PC-3 (cell line): ENCODE results near the gene TEC. TPM values are rescaled to one million over a fixed set of nuclear protein-coding genes. Genes with fewer than 3 reads are reported as not detected.
A peak's percentile ranks its signal among the peaks of the same experiment; 100 is the strongest.

Source experiments
- ATAC-seq: fragments of 200-7000 bp; cut with Tn5 transposase; 2 replicates; pipeline ENCODE4 v1.9.1; 2020; ENCODE audit warnings: mild to moderate bottlenecking, moderate library complexity
- BruUV-seq: library from RNA; stranded (reverse); fragments of 400-500 nt; replicated peaks from 2 replicates; lab custom pipeline; 2021; lab: Mats Ljungman, UMichigan
- CTCF ChIA-PET: fragments of 300-600 bp; sonication (Branson Sonifier 250); formaldehyde crosslinking; loops from one replicate; lab custom pipeline; 2022; ENCODE audit warnings: antibody characterized with exemption; lab: Charles Lee
- POLR2A ChIA-PET: fragments of 300-600 bp; sonication (Branson Sonifier 250); formaldehyde crosslinking; loops from one replicate; lab custom pipeline; 2022; ENCODE audit warnings: antibody characterized with exemption; ENCODE audit not compliant: unreplicated experiment; lab: Charles Lee
- DNase-seq: peaks from one replicate; pipeline ENCODE4 v3.0.0-alpha.2; 2015
- H2AFZ ChIP-seq: fragments of 300-600 bp; sonication (generic); 2 replicates; pipeline ENCODE4 v1.6.0; 2016; ENCODE audit warnings: antibody characterized with exemption, low read length
- H3F3A ChIP-seq: fragments of 300-600 bp; sonication (generic); one replicate; pipeline ENCODE4 v1.6.0; 2017; ENCODE audit warnings: antibody characterized with exemption, low read length, control low read depth, mild to moderate bottlenecking; ENCODE audit not compliant: unreplicated experiment
- H3K27ac ChIP-seq: fragments of 300-600 bp; sonication (generic); 2 replicates; pipeline ENCODE4 v1.5.1; 2016; ENCODE audit warnings: mild to moderate bottlenecking, low read length
- H3K27me3 ChIP-seq: fragments of 300-600 bp; sonication (generic); 2 replicates; pipeline ENCODE4 v1.6.1; 2016; ENCODE audit warnings: low read length, mixed read lengths
- H3K36me3 ChIP-seq: fragments of 300-600 bp; sonication (generic); 2 replicates; pipeline ENCODE4 v1.6.1; 2016; ENCODE audit warnings: low read depth, mixed run types, low read length, mixed read lengths
- H3K4me1 ChIP-seq: fragments of 300-600 bp; sonication (generic); 2 replicates; pipeline ENCODE4 v1.5.1; 2016; ENCODE audit warnings: low read length; ENCODE audit not compliant: insufficient read depth
- H3K4me2 ChIP-seq: fragments of 300-600 bp; sonication (generic); 2 replicates; pipeline ENCODE4 v1.6.0; 2016; ENCODE audit warnings: low read length
- H3K4me3 ChIP-seq: fragments of 300-600 bp; sonication (generic); 2 replicates; pipeline ENCODE4 v1.5.1; 2016; ENCODE audit warnings: mild to moderate bottlenecking, low read length, mixed read lengths
- H3K79me2 ChIP-seq: fragments of 300-600 bp; sonication (generic); 2 replicates; pipeline ENCODE4 v1.6.1; 2017; ENCODE audit warnings: low read length, mixed read lengths
- H3K9ac ChIP-seq: fragments of 300-600 bp; sonication (generic); 2 replicates; pipeline ENCODE4 v1.6.0; 2016; ENCODE audit warnings: mild to moderate bottlenecking, low read length
- H3K9me2 ChIP-seq: fragments of 300-600 bp; sonication (generic); replicated peaks from 2 replicates; pipeline ENCODE4 v1.6.1; 2016; ENCODE audit warnings: mixed run types, low read length, mixed read lengths
- H3K9me3 ChIP-seq: fragments of 300-600 bp; sonication (generic); 2 replicates; pipeline ENCODE4 v1.6.1; 2016; ENCODE audit warnings: low read length, mixed read lengths
- H4K20me1 ChIP-seq: fragments of 300-600 bp; sonication (generic); 2 replicates; pipeline ENCODE4 v1.6.1; 2016; ENCODE audit warnings: low read length, mixed read lengths
- EZH2 ChIP-seq: fragments of 300-600 bp; sonication (generic); IDR thresholded peaks from one replicate; pipeline ENCODE4 v1.6.1; 2017; ENCODE audit warnings: antibody characterized with exemption, mild to moderate bottlenecking, low read length; ENCODE audit not compliant: unreplicated experiment
- EZH2phosphoT487 ChIP-seq: fragments of 300-600 bp; sonication (generic); IDR thresholded peaks from 2 replicates; pipeline ENCODE4 v1.6.1; 2018; ENCODE audit warnings: mild to moderate bottlenecking, antibody characterized with exemption, low read length, borderline replicate concordance
- intact Hi-C: fragments of 100-400 bp; cut with micrococcal nuclease; formaldehyde crosslinking; loops from 2 replicates; pipeline ENCODE4 v1.9.0; 2023
- total RNA-seq: library from RNA; depleted of rRNA; stranded (reverse); fragments of >200 nt; gene quantifications from 2 replicates; pipeline ENCODE4 v1.2.3, GENCODE V29; 2014
- TF ChIP-seq, protein P1 (sequence below): fragments of 300-600 bp; sonication (generic); conservative IDR thresholded peaks from 2 replicates; pipeline ENCODE4 v1.5.1; 2017; ENCODE audit warnings: antibody characterized with exemption, low read depth, mild to moderate bottlenecking, low read length

Gene TEC
- total RNA-seq, 1 experiment from 2014 or later: 10.4 TPM

DNA sequence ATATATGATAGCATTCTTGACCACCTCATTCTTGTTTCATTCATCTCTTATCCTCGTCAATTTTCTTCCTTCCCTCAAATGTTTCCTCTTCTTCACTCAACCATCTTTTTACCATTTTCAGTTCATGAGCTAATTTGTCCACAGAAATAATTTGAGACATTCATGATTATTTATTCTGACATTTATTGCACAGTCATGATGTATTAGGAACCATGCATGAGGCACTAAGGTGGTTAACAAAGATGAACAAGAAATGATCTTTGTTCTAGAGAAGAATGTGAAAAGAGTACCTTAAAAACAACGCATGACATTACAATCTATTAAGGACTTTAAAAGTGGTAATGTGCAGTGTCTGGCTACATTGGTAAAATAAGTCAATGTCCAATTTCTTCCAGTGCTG, 27.9 kb downstream of the TEC start:
- Histone ChIP-seq H3K9me3 (no peaks in the 10 kb centered on the region), H2AFZ (no peak overlapping the region), H4K20me1 (no peaks in the 10 kb centered on the region), H3K9ac (no peak overlapping the region), H3K27ac (no peak overlapping the region), H3K9me2 (no peaks in the 10 kb centered on the region), H3K36me3 (no peaks in the 10 kb centered on the region), H3K4me3 (no peak overlapping the region), H3F3A (no peaks in the 10 kb centered on the region), H3K4me1 (peaks cover 1% of the 10 kb centered on the region; the same call in 1 of the 2 replicates), H3K4me2 (no peak overlapping the region), H3K79me2 (peaks cover 11% of the 10 kb centered on the region; the same call in 1 of the 2 replicates), H3K27me3 (no peaks in the 10 kb centered on the region)
- intact Hi-C loops: no loop called here
- no peak for DNase-seq
- BruUV-seq: no TSS peak
- ATAC-seq: no peak
- CTCF ChIA-PET: no interaction called here
- TF ChIP-seq, protein P1, sequence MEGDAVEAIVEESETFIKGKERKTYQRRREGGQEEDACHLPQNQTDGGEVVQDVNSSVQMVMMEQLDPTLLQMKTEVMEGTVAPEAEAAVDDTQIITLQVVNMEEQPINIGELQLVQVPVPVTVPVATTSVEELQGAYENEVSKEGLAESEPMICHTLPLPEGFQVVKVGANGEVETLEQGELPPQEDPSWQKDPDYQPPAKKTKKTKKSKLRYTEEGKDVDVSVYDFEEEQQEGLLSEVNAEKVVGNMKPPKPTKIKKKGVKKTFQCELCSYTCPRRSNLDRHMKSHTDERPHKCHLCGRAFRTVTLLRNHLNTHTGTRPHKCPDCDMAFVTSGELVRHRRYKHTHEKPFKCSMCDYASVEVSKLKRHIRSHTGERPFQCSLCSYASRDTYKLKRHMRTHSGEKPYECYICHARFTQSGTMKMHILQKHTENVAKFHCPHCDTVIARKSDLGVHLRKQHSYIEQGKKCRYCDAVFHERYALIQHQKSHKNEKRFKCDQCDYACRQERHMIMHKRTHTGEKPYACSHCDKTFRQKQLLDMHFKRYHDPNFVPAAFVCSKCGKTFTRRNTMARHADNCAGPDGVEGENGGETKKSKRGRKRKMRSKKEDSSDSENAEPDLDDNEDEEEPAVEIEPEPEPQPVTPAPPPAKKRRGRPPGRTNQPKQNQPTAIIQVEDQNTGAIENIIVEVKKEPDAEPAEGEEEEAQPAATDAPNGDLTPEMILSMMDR: no peak
- TF ChIP-seq EZH2 (no peak), EZH2phosphoT487 (no peak)
- POLR2A ChIA-PET: no interaction called here

DNA sequence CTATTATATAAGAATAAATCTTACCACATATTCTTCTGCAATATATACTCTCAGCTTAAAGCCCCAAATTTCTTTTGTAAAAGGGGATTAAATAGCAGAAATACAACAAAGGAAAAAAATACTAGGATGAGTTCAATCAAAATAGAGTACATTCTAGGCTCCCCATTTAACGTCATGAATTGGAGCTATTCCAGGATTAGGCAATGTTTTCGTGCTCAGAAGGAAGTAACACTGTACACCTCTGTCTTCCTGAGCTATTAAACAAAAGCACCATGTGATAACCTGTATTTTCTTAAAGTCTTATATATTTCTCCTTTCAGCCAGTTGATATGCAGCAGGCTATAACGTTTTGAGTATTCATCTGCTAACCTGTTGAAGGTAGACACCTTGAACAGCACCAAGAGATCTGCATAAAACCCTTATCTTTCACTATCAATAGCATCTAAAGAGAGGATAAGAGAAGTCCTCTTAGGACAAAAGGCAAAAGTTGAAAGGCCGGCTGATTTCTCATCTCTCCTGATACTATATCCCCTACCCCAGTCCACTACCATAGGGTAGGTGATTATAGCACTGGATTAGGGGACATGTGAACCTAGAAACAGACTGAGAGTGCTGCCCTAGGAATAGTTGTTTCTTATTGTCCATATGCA, 31.5 kb downstream of the TEC start:
- Histone ChIP-seq H3K36me3 (no peaks in the 10 kb centered on the region), H3K9me3 (no peaks in the 10 kb centered on the region), H3K4me1 (no peaks in the 10 kb centered on the region), H3F3A (no peaks in the 10 kb centered on the region), H3K27me3 (no peaks in the 10 kb centered on the region), H3K79me2 (no peaks in the 10 kb centered on the region), H4K20me1 (no peaks in the 10 kb centered on the region), H3K9ac (no peak overlapping the region), H3K9me2 (no peaks in the 10 kb centered on the region), H3K27ac (no peak overlapping the region), H3K4me3 (no peak overlapping the region), H3K4me2 (no peak overlapping the region), H2AFZ (no peak overlapping the region)
- POLR2A ChIA-PET: no interaction called here
- BruUV-seq: no TSS peak
- ATAC-seq: no peak
- peak; percentile 22 for DNase-seq
- intact Hi-C loops: no loop called here
- CTCF ChIA-PET: no interaction called here
- TF ChIP-seq, protein P1: no peak
- TF ChIP-seq EZH2 (no peak), EZH2phosphoT487 (no peak)

DNA sequence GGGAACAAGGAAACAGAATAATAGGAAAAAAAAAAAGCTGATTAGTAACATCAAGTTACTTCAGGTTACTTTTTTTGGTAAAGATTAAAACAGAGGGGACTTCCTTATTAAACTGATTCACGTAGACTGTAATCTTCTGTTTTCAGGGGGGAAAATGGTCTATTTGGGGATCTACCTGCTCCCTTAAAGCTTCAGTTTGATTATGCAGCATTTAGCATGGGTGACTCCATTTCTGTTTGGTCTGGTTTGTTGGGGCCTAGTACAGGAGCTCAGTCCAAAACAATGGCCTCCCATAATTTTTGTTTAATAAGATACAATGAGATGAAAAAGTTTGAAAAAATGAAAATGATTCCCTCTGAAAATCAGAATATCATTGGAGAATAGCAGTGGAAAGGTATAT, 34.6 kb downstream of the TEC start:
- no peaks in the 10 kb centered on the region for H3K9me2 ChIP-seq
- no peaks in the 10 kb centered on the region for H3K9me3 ChIP-seq
- H3K4me1 ChIP-seq: no peaks in the 10 kb centered on the region
- no peaks in the 10 kb centered on the region for H4K20me1 ChIP-seq
- no peak for DNase-seq
- no TSS peak for BruUV-seq
- H3K27ac ChIP-seq: no peak overlapping the region
- no peaks in the 10 kb centered on the region for H3K79me2 ChIP-seq
- no peaks in the 10 kb centered on the region for H3K27me3 ChIP-seq
- no peaks in the 10 kb centered on the region for H3K36me3 ChIP-seq
- ChIA-PET CTCF (no interaction called here), POLR2A (no interaction called here)
- intact Hi-C loops: no loop called here
- H3K9ac ChIP-seq: no peak overlapping the region
- H2AFZ ChIP-seq: no peak overlapping the region
- no peaks in the 10 kb centered on the region for H3F3A ChIP-seq
- H3K4me3 ChIP-seq: no peak overlapping the region
- TF ChIP-seq EZH2 (no peak), EZH2phosphoT487 (no peak)
- TF ChIP-seq, protein P1: no peak
- no peak overlapping the region for H3K4me2 ChIP-seq
- ATAC-seq: no peak
